IPS DF 6.9 (cell line): ENCODE results near the gene SDF4.

Experiments
- DNase-seq: peaks from one replicate; pipeline ENCODE4 v3.0.0-alpha.2; 2013; ENCODE audit warnings: low read depth, low spot score
- H3K27ac ChIP-seq: one replicate; pipeline ENCODE4 v1.5.1; 2013; ENCODE audit warnings: low read length, control low read depth
- H3K27me3 ChIP-seq: 2 replicates; pipeline ENCODE4 v1.6.1; 2013; ENCODE audit warnings: mild to moderate bottlenecking, low read length; ENCODE audit not compliant: control insufficient read depth, insufficient read depth
- H3K36me3 ChIP-seq: 2 replicates; pipeline ENCODE4 v1.6.1; 2013; ENCODE audit warnings: low read length; ENCODE audit not compliant: control insufficient read depth, insufficient read depth
- H3K4me1 ChIP-seq: 2 replicates; pipeline ENCODE4 v1.6.1; 2013; ENCODE audit warnings: low read length; ENCODE audit not compliant: control insufficient read depth, insufficient read depth
- H3K4me3 ChIP-seq: 2 replicates; pipeline ENCODE4 v1.5.1; 2013; ENCODE audit warnings: mild to moderate bottlenecking, low read length
- H3K9me3 ChIP-seq: 2 replicates; pipeline ENCODE4 v1.6.1; 2013; ENCODE audit warnings: low read length, inconsistent platforms; ENCODE audit not compliant: control insufficient read depth, insufficient read depth
- WGBS: extraction: QIAGEN DNeasy Blood & Tissue Kit; methylation state at CpG from one replicate; pipeline ENCODE4 v1.1.7; 2013; ENCODE audit warnings: mixed read lengths, missing lambda C conversion rate; ENCODE audit not compliant: insufficient read length, insufficient coverage; 5-methylcytosine and 5-hydroxymethylcytosine counted together

SDF4 gene

DNA sequence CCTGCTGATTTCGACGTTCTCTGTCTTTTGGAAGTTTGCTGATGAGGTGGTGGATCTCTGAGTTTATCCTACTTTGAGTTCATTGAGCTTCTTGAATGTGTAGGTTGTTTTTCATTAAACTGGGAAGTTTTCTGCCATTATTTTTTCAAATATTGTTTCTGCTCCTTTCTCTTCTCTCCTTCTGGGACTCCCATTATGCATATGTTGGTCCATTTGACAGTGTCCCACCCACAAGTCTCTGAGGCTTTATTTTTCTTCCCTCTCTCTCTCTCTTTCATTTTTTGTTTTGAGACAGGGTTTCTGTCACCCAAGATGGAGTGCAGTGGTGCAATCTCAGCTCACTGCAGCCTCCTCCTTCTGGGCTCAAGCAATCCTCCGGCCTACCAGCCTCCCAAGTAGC, 37.1 kb downstream of the SDF4 start:
- WGBS: no CpG with 5 or more reads among the region's 3 CpGs
- H3K4me1 ChIP-seq: no peaks in the 10 kb centered on the region; the same call in 1 of the 2 replicates
- no peak overlapping the region for H3K27ac ChIP-seq
- no peaks in the 10 kb centered on the region for H3K27me3 ChIP-seq
- no peak overlapping the region for H3K4me3 ChIP-seq
- no peaks in the 10 kb centered on the region for H3K36me3 ChIP-seq
- H3K9me3 ChIP-seq: no peaks in the 10 kb centered on the region
- no peak for DNase-seq

DNA sequence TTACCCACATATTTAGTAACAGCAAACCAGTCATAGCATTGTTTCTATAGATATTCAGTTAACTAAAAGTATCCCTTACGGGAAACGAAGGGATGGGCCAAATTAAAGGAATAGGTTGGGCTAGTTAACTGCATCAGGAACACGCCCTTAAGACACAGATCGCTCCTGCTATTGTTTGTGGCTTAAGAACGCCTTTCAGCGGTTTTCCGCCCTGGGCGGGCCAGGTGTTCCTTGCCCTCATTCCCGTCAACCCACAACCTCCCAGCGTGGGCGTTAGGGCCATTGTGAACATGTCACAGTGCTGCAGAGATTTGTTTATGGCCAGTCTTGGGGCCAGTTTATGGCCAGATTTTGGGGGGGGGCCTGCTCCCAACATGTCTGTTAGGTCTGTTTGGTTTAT, 40.1 kb downstream of the SDF4 start:
- Histone ChIP-seq H3K36me3 (no peaks in the 10 kb centered on the region), H3K27ac (no peak overlapping the region), H3K9me3 (no peaks in the 10 kb centered on the region), H3K4me1 (no peaks in the 10 kb centered on the region), H3K4me3 (no peak overlapping the region), H3K27me3 (no peaks in the 10 kb centered on the region)
- WGBS: no CpG with 5 or more reads among the region's 11 CpGs
- DNase-seq: no peak

GRCh38 chr1:1189111-1189510, 42.7 kb downstream of the SDF4 start:
- no CpG with 5 or more reads among the region's 5 CpGs for WGBS
- H3K4me1 ChIP-seq: no peaks in the 10 kb centered on the region
- no peaks in the 10 kb centered on the region for H3K27me3 ChIP-seq
- H3K4me3 ChIP-seq: no peak overlapping the region
- no peaks in the 10 kb centered on the region for H3K9me3 ChIP-seq
- H3K36me3 ChIP-seq: no peaks in the 10 kb centered on the region
- DNase-seq: no peak
- H3K27ac ChIP-seq: no peak overlapping the region

- DNase-seq: no peak
- H3K27me3 ChIP-seq: no peaks in the 10 kb centered on the region
- no peaks in the 10 kb centered on the region for H3K9me3 ChIP-seq
- H3K4me1 ChIP-seq: no peaks in the 10 kb centered on the region
- H3K27ac ChIP-seq: no peak overlapping the region
- H3K36me3 ChIP-seq: no peaks in the 10 kb centered on the region; the same call in 1 of the 2 replicates
- H3K4me3 ChIP-seq: no peak overlapping the region
These were observed 43.9 kb downstream of the SDF4 start for GRCh38 chr1:1187938-1188337.

DNA sequence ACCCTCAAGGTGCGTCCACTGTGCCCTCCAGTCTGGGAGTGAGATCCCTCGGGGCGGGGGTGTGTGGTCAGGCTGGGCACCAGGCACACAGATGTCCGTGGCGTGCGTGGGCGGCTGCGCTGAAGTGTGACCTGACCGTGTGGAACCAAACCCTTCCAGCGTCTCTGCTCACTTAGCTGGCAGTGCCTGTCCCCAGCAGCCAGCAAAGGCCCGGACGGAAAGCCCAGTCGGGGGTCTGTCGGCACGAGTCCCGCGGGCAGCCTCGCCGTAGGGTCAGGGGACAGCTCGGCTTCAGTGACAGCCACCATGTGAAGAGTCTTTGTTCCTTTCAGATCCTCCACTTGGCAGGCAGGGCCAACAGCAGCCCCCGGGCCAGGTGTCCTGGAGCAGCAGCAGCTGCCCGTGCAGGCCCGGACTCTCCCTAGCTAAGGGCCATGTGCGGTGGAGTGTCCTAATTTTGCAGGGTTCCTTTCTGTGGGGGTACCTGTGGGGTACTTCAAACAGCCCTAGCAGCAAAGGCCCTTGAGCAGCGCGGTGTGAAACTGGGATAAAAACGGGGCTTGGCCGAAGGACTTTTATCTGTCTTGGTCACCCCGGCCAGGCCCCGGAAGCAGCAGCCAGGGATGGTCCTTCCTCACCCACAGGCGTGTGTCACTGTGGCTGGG, 46.6 kb downstream of the SDF4 start:
- H3K4me1 ChIP-seq: no peaks in the 10 kb centered on the region
- no peak for DNase-seq
- WGBS: no CpG with 5 or more reads among the region's 31 CpGs
- H3K27ac ChIP-seq: no peak overlapping the region
- H3K36me3 ChIP-seq: no peaks in the 10 kb centered on the region; the same call in 1 of the 2 replicates
- H3K27me3 ChIP-seq: no peaks in the 10 kb centered on the region
- H3K4me3 ChIP-seq: no peak overlapping the region
- no peaks in the 10 kb centered on the region for H3K9me3 ChIP-seq

GRCh38 chr1:1183833-1184775, 47.7 kb downstream of the SDF4 start:
- Histone ChIP-seq H3K9me3 (no peaks in the 10 kb centered on the region), H3K27me3 (no peaks in the 10 kb centered on the region), H3K4me1 (no peaks in the 10 kb centered on the region), H3K27ac (no peak overlapping the region), H3K4me3 (no peak overlapping the region), H3K36me3 (no peaks in the 10 kb centered on the region; the same call in 1 of the 2 replicates)
- no CpG with 5 or more reads among the region's 33 CpGs for WGBS
- no peak for DNase-seq

GRCh38 chr1:1183221-1183747, 48.5 kb downstream of the SDF4 start:
- no peaks in the 10 kb centered on the region for H3K27me3 ChIP-seq
- H3K4me1 ChIP-seq: no peaks in the 10 kb centered on the region
- H3K9me3 ChIP-seq: no peaks in the 10 kb centered on the region
- H3K4me3 ChIP-seq: no peak overlapping the region
- no peak for DNase-seq
- no peaks in the 10 kb centered on the region; the same call in 1 of the 2 replicates for H3K36me3 ChIP-seq
- H3K27ac ChIP-seq: no peak overlapping the region
- WGBS: no CpG with 5 or more reads among the region's 21 CpGs

- DNase-seq: no peak
- Histone ChIP-seq H3K9me3 (no peaks in the 10 kb centered on the region), H3K36me3 (no peaks in the 10 kb centered on the region; the same call in 1 of the 2 replicates), H3K27ac (no peak overlapping the region), H3K4me1 (no peaks in the 10 kb centered on the region), H3K27me3 (no peaks in the 10 kb centered on the region), H3K4me3 (no peak overlapping the region)
- no CpG with 5 or more reads among the region's 39 CpGs for WGBS
These were observed 49.1 kb downstream of the SDF4 start for GRCh38 chr1:1182491-1183220.

- no CpG with 5 or more reads among the region's 21 CpGs for WGBS
- peaks cover 1% of the 10 kb centered on the region; the same call in 1 of the 2 replicates for H3K4me1 ChIP-seq
- no peaks in the 10 kb centered on the region for H3K9me3 ChIP-seq
- no peak overlapping the region for H3K27ac ChIP-seq
- H3K27me3 ChIP-seq: no peaks in the 10 kb centered on the region
- H3K4me3 ChIP-seq: no peak overlapping the region
- H3K36me3 ChIP-seq: no peaks in the 10 kb centered on the region; the same call in 1 of the 2 replicates
- DNase-seq: no peak
These were observed 49.8 kb downstream of the SDF4 start for GRCh38 chr1:1181938-1182410.
